Fibroblast of lung (primary cell): ENCODE measurements around the gene MPP2. TPM values are rescaled to one million over a fixed set of nuclear protein-coding genes. Genes with fewer than 3 reads are reported as not detected.

Source experiments
- DNase-seq, 2 donors: peaks; one replicate each; pipeline versions ENCODE4 v3.0.0 to v3.0.0-alpha.2; 2010; ENCODE audit warnings: low read depth in 2 of 2
- H2AFZ ChIP-seq: 2 replicates; pipeline ENCODE4 v1.5.1; 2012; ENCODE audit warnings: low read length, control low read depth, inconsistent platforms
- H3K27ac ChIP-seq: 2 replicates; pipeline ENCODE4 v1.5.1; 2011; ENCODE audit warnings: low read length, control low read depth; ENCODE audit not compliant: insufficient read depth
- H3K27me3 ChIP-seq: 2 replicates; pipeline ENCODE4 v1.5.1; 2011; ENCODE audit warnings: mild to moderate bottlenecking, low read length; ENCODE audit not compliant: control insufficient read depth, insufficient read depth
- H3K36me3 ChIP-seq: 2 replicates; pipeline ENCODE4 v1.5.1; 2011; ENCODE audit warnings: low read length; ENCODE audit not compliant: control insufficient read depth, insufficient read depth
- H3K4me1 ChIP-seq: 2 replicates; pipeline ENCODE4 v1.5.1; 2011; ENCODE audit warnings: low read length; ENCODE audit not compliant: control insufficient read depth, insufficient read depth; ENCODE audit errors: extremely low read depth
- H3K4me2 ChIP-seq: 2 replicates; pipeline ENCODE4 v1.5.1; 2011; ENCODE audit warnings: low read length, control low read depth; ENCODE audit not compliant: insufficient read depth; ENCODE audit errors: extremely low read depth
- H3K4me3 ChIP-seq, 4 experiments: fragments of 200-600 bp in 1 of 4; sonication (generic) in 1 of 4; replicated peaks in 1 of 4; 2 replicates each; pipeline ENCODE4 v1.5.1; 2011 to 2016; ENCODE audit warnings: low read length in 4 of 4, low read depth in 3 of 4, mild to moderate bottlenecking in 3 of 4, control low read depth in 2 of 4, inconsistent platforms in 1 of 4, mixed read lengths in 1 of 4; ENCODE audit not compliant: insufficient read depth in 1 of 4; ENCODE audit errors: control extremely low read depth in 1 of 4
- H3K79me2 ChIP-seq: 2 replicates; pipeline ENCODE4 v1.5.1; 2012; ENCODE audit warnings: mild to moderate bottlenecking, low read length, inconsistent platforms; ENCODE audit not compliant: control insufficient read depth, insufficient read depth
- H3K9ac ChIP-seq: 2 replicates; pipeline ENCODE4 v1.5.1; 2011; ENCODE audit warnings: mild to moderate bottlenecking, low read length, control low read depth; ENCODE audit not compliant: insufficient read depth
- H3K9me3 ChIP-seq: 2 replicates; pipeline ENCODE4 v1.5.1; 2012; ENCODE audit warnings: low read depth, low read length; ENCODE audit not compliant: control insufficient read depth, insufficient read depth
- H4K20me1 ChIP-seq: 2 replicates; pipeline ENCODE4 v1.5.1; 2011; ENCODE audit warnings: low read length; ENCODE audit not compliant: control insufficient read depth, insufficient read depth; ENCODE audit errors: extremely low read depth
- EZH2 ChIP-seq: IDR thresholded peaks from 2 replicates; pipeline ENCODE4 v1.5.1; 2012; ENCODE audit warnings: low read length, control low read depth, mild to moderate bottlenecking; ENCODE audit errors: missing control alignments
- polyA plus RNA-seq, 2 donors: library from polyadenylated mRNA; depleted of rRNA in 1 of 2; stranded (reverse) in 1 of 2; unstranded in 1 of 2; fragments of >200 nt; gene quantifications; 2 replicates each; pipeline ENCODE4 v1.2.1, GENCODE V29; 2011 to 2012; ENCODE audit warnings: missing spikeins in 1 of 2
- total RNA-seq: library from RNA; depleted of rRNA; stranded (reverse); fragments of >200 nt; gene quantifications from 2 replicates; pipeline ENCODE4 v1.2.1, GENCODE V29; 2014
- TF ChIP-seq, protein P1 (sequence below), 2 donors: IDR thresholded peaks in 1 of 2; conservative IDR thresholded peaks in 1 of 2; 1 replicate in 1 of 2; 2 replicates in 1 of 2; pipeline ENCODE4 v1.5.1; 2011 to 2012; ENCODE audit warnings: low read length in 2 of 2, control low read depth in 1 of 2, inconsistent platforms in 1 of 2, low read depth in 1 of 2, mild to moderate bottlenecking in 1 of 2

The MPP2 gene
- total and polyA plus RNA-seq, 2 donors (not counting 1 experiment from before 2014, with no cell fraction given): 1.2 to 2.1 TPM

DNA sequence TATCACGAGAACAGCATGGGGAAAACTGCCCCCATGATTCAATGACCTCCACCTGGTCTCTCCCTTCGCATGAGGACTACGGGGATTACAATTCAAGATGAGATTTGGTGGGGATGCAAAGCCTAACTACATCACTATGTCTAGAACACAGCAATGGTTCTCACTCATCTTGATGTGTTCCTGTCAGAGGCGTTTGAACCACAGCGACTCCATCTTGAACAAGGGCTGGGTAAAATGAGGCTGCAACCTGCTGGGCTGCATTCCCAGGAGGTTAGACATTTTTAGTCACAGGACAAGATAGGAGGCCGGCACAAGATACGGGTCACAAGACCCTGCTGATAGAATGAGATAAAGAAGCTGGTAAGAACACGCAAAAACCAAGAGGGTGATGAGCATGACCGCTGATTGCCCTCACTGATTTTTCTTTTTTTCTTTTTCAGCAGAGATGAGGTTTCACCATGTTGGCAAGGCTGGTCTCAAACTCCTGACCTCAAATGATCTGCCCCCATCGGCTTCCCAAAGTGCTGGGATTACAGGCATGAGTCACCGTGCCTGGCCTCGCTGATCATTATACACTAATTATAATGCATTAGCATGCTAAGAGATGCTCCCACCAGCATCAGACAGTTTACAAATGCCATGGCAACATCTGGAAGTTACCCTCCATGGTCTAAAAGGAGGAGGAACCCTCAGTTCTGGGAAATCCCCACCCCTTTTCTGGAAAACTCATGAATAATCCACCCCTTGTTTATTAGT is 37.9 kb upstream of the MPP2 start:
- TF ChIP-seq, protein P1, sequence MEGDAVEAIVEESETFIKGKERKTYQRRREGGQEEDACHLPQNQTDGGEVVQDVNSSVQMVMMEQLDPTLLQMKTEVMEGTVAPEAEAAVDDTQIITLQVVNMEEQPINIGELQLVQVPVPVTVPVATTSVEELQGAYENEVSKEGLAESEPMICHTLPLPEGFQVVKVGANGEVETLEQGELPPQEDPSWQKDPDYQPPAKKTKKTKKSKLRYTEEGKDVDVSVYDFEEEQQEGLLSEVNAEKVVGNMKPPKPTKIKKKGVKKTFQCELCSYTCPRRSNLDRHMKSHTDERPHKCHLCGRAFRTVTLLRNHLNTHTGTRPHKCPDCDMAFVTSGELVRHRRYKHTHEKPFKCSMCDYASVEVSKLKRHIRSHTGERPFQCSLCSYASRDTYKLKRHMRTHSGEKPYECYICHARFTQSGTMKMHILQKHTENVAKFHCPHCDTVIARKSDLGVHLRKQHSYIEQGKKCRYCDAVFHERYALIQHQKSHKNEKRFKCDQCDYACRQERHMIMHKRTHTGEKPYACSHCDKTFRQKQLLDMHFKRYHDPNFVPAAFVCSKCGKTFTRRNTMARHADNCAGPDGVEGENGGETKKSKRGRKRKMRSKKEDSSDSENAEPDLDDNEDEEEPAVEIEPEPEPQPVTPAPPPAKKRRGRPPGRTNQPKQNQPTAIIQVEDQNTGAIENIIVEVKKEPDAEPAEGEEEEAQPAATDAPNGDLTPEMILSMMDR (conservative IDR thresholded peaks at IDR 0.05 in 1 of 2, IDR thresholded peaks at IDR 0.05 in 1 of 2; ENCODE audit: low read depth in 1 of 2, low read length in 2 of 2): no peak
- TF ChIP-seq EZH2: no peak
- Histone ChIP-seq H3K9me3 (no peaks in the 10 kb centered on the region), H2AFZ (no peak overlapping the region), H4K20me1 (no peaks in the 10 kb centered on the region), H3K4me1 (peaks cover 2% of the 10 kb centered on the region), H3K27me3 (peaks cover 3% of the 10 kb centered on the region), H3K79me2 (no peaks in the 10 kb centered on the region), H3K4me3 (no peak overlapping the region), H3K9ac (no peak overlapping the region), H3K27ac (no peak overlapping the region), H3K4me2 (no peak overlapping the region), H3K36me3 (no peaks in the 10 kb centered on the region)
- DNase-seq: peak; percentile 35 to 52

DNA sequence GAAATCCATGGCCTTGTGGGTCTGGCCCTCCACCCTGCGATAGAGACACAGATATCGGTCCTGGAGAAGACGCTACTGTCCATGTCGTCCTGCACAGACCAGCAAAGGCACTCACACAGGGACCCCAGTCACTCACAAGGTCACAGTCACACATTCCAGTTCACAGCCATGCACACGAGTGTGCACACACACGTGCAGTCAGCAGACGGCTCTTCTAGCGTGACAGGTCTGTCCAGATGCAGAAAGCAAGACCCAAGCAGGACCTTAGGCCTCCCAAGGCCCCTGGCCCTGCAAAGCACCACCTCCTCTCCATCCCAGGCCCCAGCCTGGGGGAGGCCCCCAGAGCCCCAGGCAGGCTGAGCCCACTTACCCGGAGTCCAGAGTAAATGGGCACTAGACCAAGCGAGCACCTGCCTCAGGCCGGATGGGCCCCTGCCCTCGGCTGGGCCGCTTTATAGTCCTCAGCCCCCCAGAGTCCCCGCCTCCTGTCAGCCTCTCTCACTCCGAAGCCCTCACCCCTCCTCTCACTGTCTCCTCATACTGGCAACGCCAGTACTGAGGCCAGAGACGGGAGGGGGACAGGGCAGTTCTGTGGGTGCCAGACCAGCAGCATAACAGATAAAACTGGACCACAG is 34.8 kb upstream of the MPP2 start, which contains the start of gene PPY:
TSS of gene PPY (minus strand) at position 426 of the 635 bp plus-strand sequence. CDS start 822 bp downstream, outside the sequence.
- Histone ChIP-seq H3K27ac (no peak within 1 kb of the TSS), H3K27me3 (peaks cover 3% of the 10 kb centered on the region), H3K4me2 (no peak within 1 kb of the TSS), H3K9me3 (no peaks in the 10 kb centered on the region), H3K4me3 (no peak within 1 kb of the TSS), H3K36me3 (no peaks in the 10 kb centered on the region), H3K79me2 (no peaks in the 10 kb centered on the region), H4K20me1 (no peaks in the 10 kb centered on the region), H2AFZ (no peak within 1 kb of the TSS), H3K4me1 (peaks cover 5% of the 10 kb centered on the region), H3K9ac (no peak within 1 kb of the TSS)
- DNase-seq: no peak
- TF ChIP-seq EZH2: no peak
- TF ChIP-seq, protein P1 (conservative IDR thresholded peaks at IDR 0.05 in 1 of 2, IDR thresholded peaks at IDR 0.05 in 1 of 2; ENCODE audit: low read depth in 1 of 2, low read length in 2 of 2): no peak

DNA sequence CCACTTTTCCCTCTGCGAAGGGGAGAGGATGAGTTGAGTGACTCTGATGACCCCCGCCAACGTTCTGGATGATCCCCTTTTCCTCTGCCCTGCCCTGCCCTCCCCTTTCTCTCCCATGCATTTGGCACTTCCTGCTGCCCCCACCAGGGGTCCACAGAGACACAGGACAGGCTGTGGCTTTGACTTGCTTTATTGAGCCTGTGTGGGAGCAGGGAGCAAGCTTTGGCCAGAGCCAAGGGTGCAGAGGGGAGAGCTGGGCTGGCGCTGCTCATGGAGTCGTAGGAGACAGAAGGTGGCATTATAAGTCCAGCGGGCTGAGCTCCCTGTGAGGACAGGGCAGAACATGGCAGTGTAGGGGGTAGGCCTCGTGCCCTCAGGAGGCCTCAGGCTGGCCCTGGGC is 33.3 kb upstream of the MPP2 start:
- H3K27me3 ChIP-seq: peaks cover 3% of the 10 kb centered on the region
- H3K36me3 ChIP-seq: no peaks in the 10 kb centered on the region
- H2AFZ ChIP-seq: no peak overlapping the region
- no peak overlapping the region for H3K27ac ChIP-seq
- H3K4me3 ChIP-seq: no peak overlapping the region
- H3K4me2 ChIP-seq: no peak overlapping the region
- peaks cover 5% of the 10 kb centered on the region for H3K4me1 ChIP-seq
- TF ChIP-seq, protein P1 (conservative IDR thresholded peaks at IDR 0.05 in 1 of 2, IDR thresholded peaks at IDR 0.05 in 1 of 2; ENCODE audit: low read depth in 1 of 2, low read length in 2 of 2): peak; percentile 70 to 75
- TF ChIP-seq EZH2: no peak
- peak in 1 of 2 donors; percentile 27 for DNase-seq
- H3K9me3 ChIP-seq: no peaks in the 10 kb centered on the region
- H3K79me2 ChIP-seq: no peaks in the 10 kb centered on the region
- no peaks in the 10 kb centered on the region for H4K20me1 ChIP-seq
- no peak overlapping the region for H3K9ac ChIP-seq
